ENCODE measurements around the gene LRRTM4. TPM values are rescaled to one million over a fixed set of nuclear protein-coding genes. Genes with fewer than 3 reads are reported as not detected.
"Not testable (repeated sequence)": the region's sequence is repeated elsewhere in the genome, so short reads cannot be mapped to it uniquely, and the experiment has no call there.

Gene LRRTM4
- polyA plus RNA-seq, 3 donors: 0.01 to 0.05 TPM; not detected in 1

DNA sequence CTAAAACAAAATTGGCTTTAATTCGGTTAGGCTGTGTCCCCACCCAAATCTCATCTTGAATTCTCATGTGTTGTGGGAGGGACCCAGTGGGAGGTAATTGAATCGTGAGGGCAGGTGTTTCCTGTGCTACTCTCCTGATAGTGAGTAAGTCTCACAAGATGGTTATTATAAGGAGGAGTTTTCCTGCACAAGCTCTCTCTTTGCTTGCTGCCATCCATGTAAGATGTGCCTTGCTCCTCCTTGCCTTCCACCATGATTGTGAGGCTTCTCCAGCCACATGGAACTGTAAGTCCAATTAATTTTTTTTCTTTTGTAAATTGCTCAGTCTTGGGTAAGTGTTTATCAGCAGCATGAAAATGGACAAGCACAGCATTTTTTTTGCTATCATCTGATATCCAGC, 476.7 kb downstream of the LRRTM4 start:
- 76 to 83% (median 80%) methylated on average over 2 of the region's 2 CpGs for WGBS, 3 donors
- not testable (repeated sequence) for H3K27ac ChIP-seq (ENCODE audit: low read depth, low read length)

DNA sequence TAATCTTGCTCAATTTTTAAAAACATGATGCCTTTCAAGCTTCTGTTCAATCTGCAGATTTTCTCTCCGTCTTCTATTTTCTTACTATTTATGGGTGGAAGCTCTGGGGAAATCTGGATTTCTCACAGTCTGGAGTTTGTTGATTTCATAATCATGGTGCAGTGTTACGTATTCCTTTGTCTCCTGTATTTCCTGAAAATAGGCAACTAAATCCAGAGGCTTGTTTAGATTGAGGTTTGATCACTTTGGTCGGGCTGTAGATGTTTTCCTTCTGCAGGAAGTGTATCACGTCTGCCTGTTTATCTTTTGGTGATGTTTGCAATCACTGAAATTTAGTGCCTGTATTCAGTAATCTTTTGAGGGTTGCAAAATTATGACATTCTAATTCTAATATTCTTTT, 487.7 kb downstream of the LRRTM4 start:
- 27 to 41% (median 31%) methylated on average over 4 of the region's 4 CpGs for WGBS, 3 donors
- H3K27ac ChIP-seq (ENCODE audit: low read depth, low read length): no peak overlapping the region

DNA sequence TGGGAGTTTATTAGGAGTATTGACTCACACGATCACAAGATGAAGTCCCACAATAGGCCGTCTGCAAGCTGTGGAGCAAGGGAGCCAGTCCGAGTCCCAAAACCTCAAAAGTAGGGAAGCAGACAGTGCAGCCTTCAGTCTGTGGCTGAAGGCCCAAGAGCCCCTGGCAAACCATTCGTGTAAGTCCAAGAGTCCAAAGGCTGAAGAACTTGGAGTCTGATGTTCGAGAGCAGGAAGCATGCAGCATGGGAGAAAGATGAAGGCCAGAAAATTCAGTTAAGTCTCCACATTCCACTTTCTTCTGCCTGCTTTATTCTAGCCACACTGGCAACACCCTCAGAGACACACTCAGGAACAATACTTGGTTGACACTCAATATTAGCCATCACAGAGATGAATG, 492.9 kb downstream of the LRRTM4 start:
- 88 to 93% (median 89%) methylated on average over 5 of the region's 5 CpGs for WGBS, 3 donors
- H3K27ac ChIP-seq (ENCODE audit: low read depth, low read length): not testable (repeated sequence)

DNA sequence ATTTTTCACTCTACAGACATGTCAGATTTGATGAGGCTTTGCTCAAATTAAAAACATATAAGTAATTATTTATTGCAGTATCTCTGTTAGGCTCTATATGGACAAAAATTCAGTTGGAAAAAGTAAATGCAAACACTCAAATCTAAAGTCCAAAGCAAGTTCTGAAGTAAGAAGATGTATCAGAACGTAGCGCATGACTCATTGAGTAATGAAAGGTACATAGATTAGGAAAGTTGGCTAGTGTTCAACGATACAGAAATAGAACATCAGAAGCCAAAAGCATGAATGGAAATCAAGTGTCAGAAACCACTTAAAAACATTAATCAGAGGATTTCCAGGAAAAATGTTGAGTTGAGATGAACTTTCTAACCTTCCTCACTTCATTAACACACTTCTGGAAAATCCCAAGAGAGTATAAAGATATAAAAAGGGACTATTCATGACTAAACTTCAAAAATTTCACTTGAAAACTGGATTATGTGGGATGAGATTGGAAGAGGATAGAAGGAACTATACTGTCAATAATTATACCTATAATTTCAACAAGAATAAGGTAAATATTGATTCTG, 494.1 kb downstream of the LRRTM4 start:
- WGBS, 3 donors: 24 to 54% (median 48%) methylated on average over 3 of the region's 3 CpGs
- H3K27ac ChIP-seq (ENCODE audit: low read depth, low read length): no peak overlapping the region

DNA sequence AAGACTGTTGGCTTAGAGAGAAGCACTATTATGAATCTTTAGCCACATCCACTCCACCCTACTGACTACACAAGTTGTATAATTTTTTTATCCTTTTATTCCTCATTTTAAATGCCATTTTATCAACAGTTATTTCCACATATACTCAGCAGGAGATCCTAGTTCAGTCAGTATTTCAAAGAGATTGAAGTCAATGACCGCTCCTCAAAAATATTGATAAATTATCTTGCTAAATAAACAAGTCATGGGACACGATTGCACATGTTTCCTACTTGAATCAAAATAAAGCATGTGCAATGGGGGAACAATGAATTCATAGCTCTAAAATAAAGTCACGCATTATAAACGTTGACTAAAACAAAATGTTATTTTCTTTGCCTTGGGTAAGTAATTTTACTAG, 496.5 kb downstream of the LRRTM4 start:
- WGBS, 3 donors: 53 to 88% (median 84%) methylated on average over 4 of the region's 4 CpGs
- no peak overlapping the region for H3K27ac ChIP-seq (ENCODE audit: low read depth, low read length)

DNA sequence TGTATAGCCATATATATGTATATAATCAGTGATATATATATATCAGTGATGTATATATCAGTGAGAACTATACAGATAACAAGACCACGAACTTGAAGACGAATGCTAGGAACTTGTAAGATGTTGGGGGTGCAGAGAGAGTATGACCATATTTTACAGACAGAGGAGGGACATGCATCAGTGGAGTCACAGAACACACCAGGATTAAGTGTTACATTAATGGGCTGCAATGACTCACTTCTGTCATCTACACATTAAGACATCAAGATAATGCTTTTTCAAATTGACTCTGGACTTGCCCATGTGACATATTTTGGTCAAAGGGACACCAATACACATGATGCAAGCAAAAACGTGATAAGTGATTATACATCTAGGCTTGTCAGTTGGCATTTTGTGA, 501.0 kb downstream of the LRRTM4 start:
- 60 to 79% (median 72%) methylated on average over 3 of the region's 3 CpGs for WGBS, 3 donors
- H3K27ac ChIP-seq (ENCODE audit: low read depth, low read length): no peak overlapping the region

DNA sequence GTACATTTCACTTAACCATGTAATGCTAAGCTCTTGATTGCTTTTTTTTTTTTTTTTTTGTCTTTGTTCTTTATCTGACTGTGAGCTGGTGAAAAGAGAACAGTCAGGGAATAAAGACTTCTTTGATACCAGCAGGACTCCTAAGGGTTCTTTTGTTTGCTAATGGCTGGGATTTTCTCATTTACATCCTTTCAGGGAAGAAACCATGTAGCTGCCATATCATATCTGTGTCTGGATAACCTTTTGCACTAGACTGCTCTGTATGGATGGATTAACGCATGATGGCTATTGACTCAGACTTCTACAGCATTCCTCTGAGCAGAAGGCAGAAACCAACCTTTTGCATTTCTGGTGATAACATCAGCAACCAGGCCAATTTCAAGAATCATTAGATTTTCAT, 504.0 kb downstream of the LRRTM4 start:
- H3K27ac ChIP-seq (ENCODE audit: low read depth, low read length): no peak overlapping the region
- 76 to 92% (median 88%) methylated on average over 1 of the region's 1 CpG for WGBS, 3 donors

DNA sequence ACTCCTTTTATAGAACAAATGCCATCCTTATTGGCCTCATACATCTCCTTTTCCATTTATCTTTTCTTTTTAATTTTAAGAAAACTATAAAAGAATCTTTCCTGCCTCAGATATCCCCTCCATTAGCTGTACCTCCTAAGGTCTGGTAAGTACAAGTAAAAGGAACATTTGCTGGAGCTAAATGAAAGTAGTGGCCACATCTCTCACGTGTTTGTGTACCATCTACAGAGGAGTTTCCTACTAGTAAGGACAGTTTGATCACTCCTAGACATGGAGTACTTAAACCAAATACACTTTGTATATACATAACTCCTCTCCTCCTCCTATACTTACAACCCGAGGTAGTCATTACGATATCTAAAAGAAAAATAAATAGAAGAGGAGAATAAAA, 504.8 kb downstream of the LRRTM4 start:
- no peak overlapping the region for H3K27ac ChIP-seq (ENCODE audit: low read depth, low read length)
- 74 to 85% (median 76%) methylated on average over 3 of the region's 3 CpGs for WGBS, 3 donors

DNA sequence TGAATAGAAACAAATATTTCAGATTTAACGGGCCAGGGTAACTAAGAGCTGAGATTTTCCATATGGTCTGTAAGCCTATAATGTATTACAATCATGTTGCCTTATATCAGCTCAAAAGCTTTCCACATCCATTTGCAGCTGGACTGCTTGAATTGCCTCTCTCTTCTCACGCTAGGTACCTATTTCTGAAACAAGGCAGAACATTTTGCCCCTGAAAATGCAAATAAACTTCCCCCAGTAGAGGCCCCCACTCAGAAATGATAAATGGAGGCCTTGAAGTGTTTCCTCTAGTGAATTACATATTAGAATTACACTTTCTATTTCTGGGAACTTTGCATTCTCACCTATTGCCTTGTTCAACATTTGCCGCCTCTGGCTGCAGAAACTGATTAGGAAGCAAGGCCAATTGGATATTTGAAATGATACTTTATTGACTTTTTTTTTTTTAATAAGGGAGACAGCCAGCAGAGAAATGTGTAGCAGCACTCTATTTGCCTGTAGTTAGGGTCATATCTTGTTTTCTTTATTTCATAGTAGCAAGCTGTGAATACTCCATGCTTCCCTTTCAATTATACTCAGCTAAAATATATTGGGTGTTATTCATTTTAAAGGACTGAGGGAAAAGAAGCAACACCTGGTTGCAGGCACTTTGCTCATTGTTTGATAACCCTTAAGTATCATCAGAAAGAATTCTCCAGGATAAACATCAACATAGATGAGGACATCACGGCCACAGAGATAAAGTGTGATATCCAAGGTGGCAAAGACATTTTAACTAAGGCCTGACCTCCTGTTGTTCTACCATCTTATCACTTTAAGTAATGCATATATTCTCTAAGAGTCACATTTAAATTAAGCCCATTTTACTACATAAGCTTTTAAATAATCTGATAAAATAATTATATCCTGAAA, 505.5 kb downstream of the LRRTM4 start:
- H3K27ac ChIP-seq (ENCODE audit: low read depth, low read length): no peak overlapping the region
- WGBS, 3 donors: 63 to 80% (median 74%) methylated on average over 4 of the region's 4 CpGs

DNA sequence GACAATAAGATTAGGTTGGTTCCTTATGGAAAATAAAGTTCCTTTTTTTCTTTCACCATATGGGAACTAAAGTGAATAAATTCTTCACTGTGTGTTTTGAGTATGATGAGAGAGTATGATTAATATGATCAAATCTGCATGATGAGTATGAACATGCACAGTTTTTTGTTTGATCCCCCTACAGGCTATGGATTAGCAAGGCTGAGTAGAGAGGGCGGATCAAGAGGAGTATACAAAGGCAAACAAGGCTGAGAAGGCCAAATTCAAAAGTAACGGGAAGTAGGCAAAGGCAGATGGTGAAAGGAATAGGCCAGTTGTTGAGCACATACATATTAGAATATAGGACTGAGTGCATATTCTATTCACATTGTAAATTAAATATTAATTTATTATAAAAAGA, 508.2 kb downstream of the LRRTM4 start:
- WGBS, 3 donors: 76 to 90% (median 88%) methylated on average over 2 of the region's 2 CpGs
- H3K27ac ChIP-seq (ENCODE audit: low read depth, low read length): no peak overlapping the region

DNA sequence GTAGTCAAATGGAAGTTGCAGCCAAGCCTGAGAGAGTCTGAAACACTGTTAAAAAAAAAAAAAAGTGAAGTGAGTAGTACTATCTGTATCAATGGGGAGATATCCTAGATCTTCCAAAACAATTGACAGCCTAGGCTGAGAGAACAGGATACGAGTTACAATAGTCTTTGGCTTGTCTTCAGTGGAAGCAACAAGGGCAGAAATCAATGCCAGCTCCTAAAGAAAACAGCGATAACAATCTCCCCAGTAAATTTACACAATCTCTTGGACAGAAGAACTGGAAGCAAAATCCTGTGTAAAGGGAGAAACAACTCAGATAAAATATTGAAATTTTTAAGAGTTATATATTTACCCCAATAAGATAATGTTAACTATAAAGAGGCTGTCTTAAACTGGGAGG, 508.7 kb downstream of the LRRTM4 start:
- 45 to 65% (median 60%) methylated on average over 2 of the region's 2 CpGs for WGBS, 3 donors
- no peak overlapping the region for H3K27ac ChIP-seq (ENCODE audit: low read depth, low read length)

DNA sequence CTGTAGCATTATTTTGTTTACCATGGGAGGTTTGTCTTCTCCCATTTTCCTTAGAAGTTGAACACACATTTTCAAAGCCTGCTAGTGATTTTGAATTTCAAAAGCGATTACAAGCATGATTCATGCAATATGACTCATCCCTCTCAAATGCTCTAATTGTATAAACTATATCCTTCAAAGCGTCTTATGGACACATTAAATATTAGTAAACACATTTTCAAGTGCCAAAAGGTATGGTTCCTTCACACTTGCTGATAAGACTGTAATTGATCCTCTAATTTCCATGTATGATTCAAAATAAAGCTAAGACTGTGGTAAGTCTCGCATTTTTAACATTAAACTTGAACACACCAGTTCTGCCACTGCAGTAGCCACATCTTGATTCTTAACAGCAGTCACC, 512.9 kb downstream of the LRRTM4 start:
- no peak overlapping the region for H3K27ac ChIP-seq (ENCODE audit: low read depth, low read length)
- 60 to 78% (median 74%) methylated on average over 3 of the region's 3 CpGs for WGBS, 3 donors

DNA sequence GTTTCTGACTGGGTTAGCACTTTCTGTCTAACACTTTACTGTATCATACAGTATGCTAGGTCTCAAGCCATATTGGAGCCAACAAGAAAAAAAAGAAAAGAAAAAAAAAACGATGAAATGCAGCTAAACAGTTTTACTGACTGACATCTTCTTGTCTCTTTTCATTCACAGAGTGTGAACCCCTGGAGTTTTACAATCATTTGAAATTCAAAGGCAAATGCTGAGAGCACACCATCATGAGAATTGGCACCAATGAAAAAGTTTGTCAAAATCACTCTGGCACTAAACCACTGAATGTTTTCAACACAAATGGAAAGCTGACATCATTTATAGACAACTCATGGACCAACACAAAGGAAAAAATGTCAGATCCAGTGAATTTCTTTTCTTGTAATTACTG, 513.3 kb downstream of the LRRTM4 start:
- WGBS, 3 donors: 5 to 14% (median 7%) methylated on average over 1 of the region's 1 CpG
- no peak overlapping the region for H3K27ac ChIP-seq (ENCODE audit: low read depth, low read length)

DNA sequence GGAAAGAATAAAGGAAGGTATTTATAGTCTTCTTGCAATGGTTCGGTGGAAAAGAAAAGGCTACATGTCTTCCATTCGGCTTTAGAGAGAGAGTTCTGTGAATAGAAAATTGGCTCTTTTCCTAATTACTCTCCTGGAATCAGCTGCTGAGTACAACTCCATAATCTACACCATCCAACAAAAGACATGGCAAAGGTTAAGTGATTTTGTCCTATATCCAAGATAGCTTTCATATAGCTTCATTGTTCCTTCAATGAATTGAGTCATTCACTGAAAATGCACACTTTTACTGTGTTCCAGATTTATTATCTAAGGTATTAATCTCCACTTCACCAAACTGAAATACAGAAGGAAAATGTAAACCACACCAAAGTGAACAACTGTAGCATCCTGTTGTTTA, 514.5 kb downstream of the LRRTM4 start:
- H3K27ac ChIP-seq (ENCODE audit: low read depth, low read length): no peak overlapping the region
- WGBS, 3 donors: 49 to 65% (median 60%) methylated on average over 2 of the region's 2 CpGs

DNA sequence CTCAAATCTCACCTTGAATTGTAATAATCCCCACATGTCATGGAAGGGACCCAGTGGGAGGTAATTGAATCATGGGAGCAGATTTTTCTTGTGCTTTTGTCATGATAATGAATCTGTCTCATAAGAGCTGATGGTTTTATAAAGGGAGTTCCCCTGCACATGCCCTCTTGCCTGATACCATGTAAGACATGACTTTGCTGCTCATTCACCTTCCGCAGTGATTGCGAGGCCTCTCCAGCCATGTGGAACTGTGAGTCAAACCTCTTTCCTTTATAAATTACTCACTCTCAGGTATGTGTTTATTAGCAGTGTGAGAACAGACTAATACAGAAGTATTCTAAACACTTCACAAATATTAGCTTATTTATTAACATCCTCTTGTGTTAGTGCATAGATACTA, 516.7 kb downstream of the LRRTM4 start:
- 96 to 100% (median 98%) methylated on average over 2 of the region's 2 CpGs for WGBS, 3 donors
- no peak overlapping the region for H3K27ac ChIP-seq (ENCODE audit: low read depth, low read length)

DNA sequence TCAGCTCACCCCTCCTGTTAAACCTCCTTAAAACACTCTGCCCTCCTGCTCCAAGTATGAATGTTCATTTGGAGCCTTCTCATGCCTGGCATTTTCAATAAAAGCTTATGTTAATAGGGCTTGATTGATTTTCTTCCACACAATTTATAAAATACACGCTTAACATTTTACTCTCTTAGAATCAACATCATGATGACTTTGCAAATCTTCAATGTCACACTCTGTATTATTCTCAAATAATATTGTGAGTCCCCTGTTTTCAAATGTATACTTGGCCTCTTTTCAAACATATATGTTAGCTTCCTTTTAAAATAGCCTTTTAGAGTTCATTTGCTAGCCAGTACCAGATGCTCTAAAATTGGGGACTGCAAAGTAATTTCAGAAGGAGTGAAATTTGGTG, 520.3 kb downstream of the LRRTM4 start:
- H3K27ac ChIP-seq (ENCODE audit: low read depth, low read length): no peak overlapping the region
- 78 to 94% (median 94%) methylated on average over 1 of the region's 1 CpG for WGBS, 3 donors

DNA sequence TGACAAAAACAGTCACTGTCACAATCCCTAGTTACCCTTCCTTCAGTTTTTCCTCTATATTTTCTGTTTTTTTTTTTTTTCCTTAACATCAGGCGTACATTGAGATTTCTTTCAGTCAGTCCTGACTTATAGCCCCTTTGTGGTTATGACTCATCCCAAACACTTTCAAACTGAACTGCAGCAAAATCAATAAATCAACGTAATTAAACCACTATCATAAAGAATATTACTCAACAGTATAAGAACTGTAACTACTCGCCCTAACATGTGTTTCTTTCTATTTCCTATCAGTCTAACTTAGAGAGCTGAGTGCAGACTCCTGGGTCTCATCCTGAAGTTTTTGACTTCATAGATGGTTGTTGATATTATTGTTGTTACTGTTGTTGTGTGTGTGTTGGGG, 523.5 kb downstream of the LRRTM4 start:
- WGBS, 3 donors: 45 to 65% (median 52%) methylated on average over 3 of the region's 3 CpGs
- no peak overlapping the region for H3K27ac ChIP-seq (ENCODE audit: low read depth, low read length)

DNA sequence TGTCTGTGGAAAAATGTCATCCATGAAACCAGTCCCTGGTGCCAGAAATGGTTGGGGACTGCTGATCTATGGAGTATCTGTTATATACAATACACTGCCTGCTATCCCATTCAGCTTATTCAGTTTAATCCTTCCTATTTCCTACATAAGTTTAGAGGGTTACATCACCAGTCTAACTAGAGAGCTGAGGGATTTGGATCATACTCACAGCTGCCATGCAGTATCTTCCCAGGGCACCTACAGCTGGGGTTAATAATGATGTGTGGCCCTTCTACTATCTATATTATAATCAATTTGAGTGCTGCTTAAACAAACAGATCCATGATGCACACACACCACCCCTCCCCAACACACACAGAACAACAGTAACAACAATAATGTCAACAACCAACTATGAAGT, 524.0 kb downstream of the LRRTM4 start:
- H3K27ac ChIP-seq (ENCODE audit: low read depth, low read length): no peak overlapping the region

DNA sequence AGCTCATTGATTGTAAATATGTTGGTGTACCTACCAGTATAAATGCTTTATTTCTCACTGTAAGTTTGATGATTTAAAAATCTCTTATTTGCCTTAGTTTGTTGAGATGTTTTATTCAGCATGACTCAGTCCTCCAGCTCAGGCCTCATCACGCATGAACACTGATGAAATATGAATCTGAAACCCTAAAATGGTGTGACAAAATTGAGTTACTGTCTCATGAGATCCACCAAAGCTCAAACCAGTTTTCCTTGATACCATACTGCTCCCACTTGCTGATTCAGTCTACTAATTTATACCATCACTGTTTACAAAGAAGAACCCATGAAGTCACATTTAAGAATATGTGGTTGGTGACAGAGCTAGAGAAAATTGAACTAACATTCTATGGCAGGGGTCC, 524.9 kb downstream of the LRRTM4 start:
- H3K27ac ChIP-seq (ENCODE audit: low read depth, low read length): no peak overlapping the region
- WGBS, 3 donors: 82 to 91% (median 88%) methylated on average over 1 of the region's 1 CpG

Data from adipose tissue (tissue), 3 donors.